ENCODE measurements around the gene SUMF1. TPM values are rescaled to one million over a fixed set of nuclear protein-coding genes. Genes with fewer than 3 reads are reported as not detected.

SUMF1 gene
- total and polyA plus RNA-seq, 8 donors: 5.3 to 170 (median 39.9) TPM

DNA sequence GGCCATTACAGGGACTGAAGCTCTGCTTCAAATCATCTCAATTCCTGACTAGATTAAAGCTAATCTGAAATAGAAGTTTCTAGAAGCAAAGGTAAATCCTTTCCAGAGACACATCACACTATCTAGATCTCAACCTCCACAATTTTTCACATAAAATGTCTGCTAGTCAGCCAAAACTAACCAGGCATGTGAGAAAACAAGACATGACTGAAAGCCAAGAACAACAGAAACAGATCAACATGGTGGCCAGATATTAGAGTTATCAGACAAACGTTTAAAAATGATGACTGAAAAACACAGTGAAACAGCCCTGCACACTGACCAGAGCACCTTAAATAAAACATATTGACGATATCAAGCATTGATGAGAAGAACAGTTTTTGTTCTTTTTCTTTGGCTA is 59.1 kb downstream of the SUMF1 start:
- 34 to 55% (median 48%) methylated on average over 2 of the region's 2 CpGs for WGBS, 5 donors
- TF ChIP-seq EP300 (IDR thresholded peaks at IDR 0.05) (no peak), POLR2A (IDR thresholded peaks at IDR 0.05) (no peak), CTCF (IDR thresholded peaks at IDR 0.05) (no peak), POLR2AphosphoS5 (IDR thresholded peaks at IDR 0.05) (no peak)
- no peak for DNase-seq

GRCh38 chr3:4406746-4407568 is 60.1 kb downstream of the SUMF1 start:
- H3K27ac ChIP-seq: no peak overlapping the region
- no peaks in the 10 kb centered on the region for H3K27me3 ChIP-seq
- intact Hi-C loops (cut with DNase I; ENCODE audit: low total_unique reads): no loop called here
- 32 to 44% (median 34%) methylated on average over 4 of the region's 4 CpGs for WGBS, 5 donors
- TF ChIP-seq POLR2A (IDR thresholded peaks at IDR 0.05): no peak
- no peak for TF ChIP-seq CTCF (IDR thresholded peaks at IDR 0.05)
- no peak for TF ChIP-seq EP300 (IDR thresholded peaks at IDR 0.05)
- no peak for TF ChIP-seq POLR2AphosphoS5 (IDR thresholded peaks at IDR 0.05)
- peaks cover 0 to 58% (median 45%) of the 10 kb centered on the region in 4 donors for H3K36me3 ChIP-seq
- H3K4me1 ChIP-seq: peaks cover 0 to 13% (median 3%) of the 10 kb centered on the region in 4 donors
- H3K9me3 ChIP-seq: no peaks in the 10 kb centered on the region
- peak in 1 of 2 donors; percentile 60 for DNase-seq
- no peak overlapping the region for H3K4me3 ChIP-seq

More for the DNA sequence above, 59.1 kb downstream of the SUMF1 start:
- Histone ChIP-seq H3K27ac (no peak overlapping the region), H3K27me3 (no peaks in the 10 kb centered on the region), H3K4me3 (no peak overlapping the region), H3K9me3 (no peaks in the 10 kb centered on the region), H3K4me1 (peaks cover 0 to 13% (median 3%) of the 10 kb centered on the region in 4 donors), H3K36me3 (peaks cover 0 to 49% (median 45%) of the 10 kb centered on the region in 4 donors)
- intact Hi-C loops (cut with DNase I; ENCODE audit: low total_unique reads): no loop called here

DNA sequence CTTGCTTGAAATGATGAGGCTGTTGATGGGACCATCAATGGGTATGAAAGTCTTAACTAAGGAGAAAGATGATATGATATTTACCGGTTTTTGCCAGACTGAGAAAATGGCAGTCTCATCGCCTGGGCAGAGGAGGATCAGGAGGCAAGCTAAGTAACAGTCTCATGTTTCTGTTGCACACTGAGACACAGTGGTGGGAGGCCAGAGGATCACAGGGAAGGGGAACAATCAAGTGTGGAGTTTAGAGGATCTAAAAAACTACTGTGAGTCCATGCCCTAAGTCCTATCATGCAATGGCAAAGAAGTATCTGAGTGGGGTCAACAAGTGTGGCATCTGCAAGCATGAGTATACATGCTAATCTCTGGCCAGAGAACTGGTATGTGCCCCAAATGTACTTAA is 62.2 kb downstream of the SUMF1 start:
- H3K27ac ChIP-seq: no peak overlapping the region

GRCh38 chr3:4401441-4401840 is 65.6 kb downstream of the SUMF1 start:
- peaks cover 1 to 49% (median 37%) of the 10 kb centered on the region in 4 donors for H3K36me3 ChIP-seq
- no peaks in the 10 kb centered on the region for H3K27me3 ChIP-seq
- intact Hi-C loops (cut with DNase I; ENCODE audit: low total_unique reads): no loop called here
- 88 to 93% (median 91%) methylated on average over 4 of the region's 4 CpGs for WGBS, 5 donors
- H3K27ac ChIP-seq: no peak overlapping the region
- TF ChIP-seq CTCF (IDR thresholded peaks at IDR 0.05) (no peak), POLR2AphosphoS5 (IDR thresholded peaks at IDR 0.05) (no peak), EP300 (IDR thresholded peaks at IDR 0.05) (no peak), POLR2A (IDR thresholded peaks at IDR 0.05) (no peak)
- no peaks in the 10 kb centered on the region for H3K9me3 ChIP-seq
- no peak overlapping the region for H3K4me3 ChIP-seq
- H3K4me1 ChIP-seq: peaks cover 0 to 4% (median 0%) of the 10 kb centered on the region in 4 donors
- no peak for DNase-seq

More for the DNA sequence above, 62.2 kb downstream of the SUMF1 start:
- H3K4me3 ChIP-seq: no peak overlapping the region
- TF ChIP-seq POLR2A (IDR thresholded peaks at IDR 0.05) (no peak), EP300 (IDR thresholded peaks at IDR 0.05) (no peak), CTCF (IDR thresholded peaks at IDR 0.05) (no peak), POLR2AphosphoS5 (IDR thresholded peaks at IDR 0.05) (no peak)
- no peaks in the 10 kb centered on the region for H3K27me3 ChIP-seq
- DNase-seq: no peak
- H3K4me1 ChIP-seq: peaks cover 0 to 13% (median 3%) of the 10 kb centered on the region in 4 donors
- no peaks in the 10 kb centered on the region for H3K9me3 ChIP-seq
- H3K36me3 ChIP-seq: peaks cover 0 to 55% (median 37%) of the 10 kb centered on the region in 4 donors
- 91 to 98% (median 97%) methylated on average over 2 of the region's 2 CpGs for WGBS, 5 donors
- intact Hi-C loops (cut with DNase I; ENCODE audit: low total_unique reads): no loop called here

Measured in stomach (tissue), 9 donors.